Osteoblast (primary cell): ENCODE results near the gene AUTS2. TPM values are rescaled to one million over a fixed set of nuclear protein-coding genes. Genes with fewer than 3 reads are reported as not detected.

ENCODE experiments used
- DNase-seq: peaks from one replicate; pipeline ENCODE4 v3.0.0; 2011; ENCODE audit warnings: low spot score, mixed read lengths; ENCODE audit not compliant: insufficient read length; ENCODE audit errors: missing footprints
- H2AFZ ChIP-seq: 2 replicates; pipeline ENCODE4 v1.6.0; 2011; ENCODE audit warnings: mild to moderate bottlenecking, low read length
- H3K27ac ChIP-seq: 2 replicates; pipeline ENCODE4 v1.5.1; 2011; ENCODE audit warnings: mild to moderate bottlenecking, low read depth, low read length, moderate library complexity
- H3K27me3 ChIP-seq: 2 replicates; pipeline ENCODE4 v1.6.0; 2012; ENCODE audit warnings: mild to moderate bottlenecking, control low read depth, inconsistent platforms, low read length, moderate library complexity; ENCODE audit not compliant: insufficient read depth
- H3K36me3 ChIP-seq: 2 replicates; pipeline ENCODE4 v1.5.1; 2011; ENCODE audit warnings: mild to moderate bottlenecking, low read length, control low read depth, moderate library complexity; ENCODE audit not compliant: insufficient read depth
- H3K4me1 ChIP-seq: 2 replicates; pipeline ENCODE4 v1.5.1; 2011; ENCODE audit warnings: mild to moderate bottlenecking, low read length, control low read depth, moderate library complexity; ENCODE audit not compliant: insufficient read depth
- H3K4me2 ChIP-seq: 2 replicates; pipeline ENCODE4 v1.6.0; 2011; ENCODE audit warnings: mild to moderate bottlenecking, low read length; ENCODE audit not compliant: insufficient read depth
- H3K4me3 ChIP-seq: fragments of 200-600 bp; sonication (generic); 3 replicates; pipeline ENCODE4 v1.5.1; 2012; ENCODE audit warnings: mild to moderate bottlenecking, low read length, inconsistent platforms; ENCODE audit not compliant: insufficient read depth
- H3K79me2 ChIP-seq: 2 replicates; pipeline ENCODE4 v1.6.0; 2012; ENCODE audit warnings: mild to moderate bottlenecking, low read length, control low read depth, inconsistent platforms; ENCODE audit not compliant: insufficient read depth
- H3K9me3 ChIP-seq: 2 replicates; pipeline ENCODE4 v1.5.1; 2011; ENCODE audit warnings: low read depth, low read length, control low read depth
- H4K20me1 ChIP-seq: 2 replicates; pipeline ENCODE4 v1.6.0; 2012; ENCODE audit warnings: mild to moderate bottlenecking, low read length, control low read depth; ENCODE audit not compliant: insufficient read depth
- total RNA-seq: library from RNA; depleted of rRNA; stranded (reverse); fragments of >200 nt; gene quantifications from 2 replicates; pipeline ENCODE4 v1.2.3, GENCODE V29; 2012
- TF ChIP-seq, protein P1 (sequence below): IDR thresholded peaks from 2 replicates; pipeline ENCODE4 v1.5.1; 2011; ENCODE audit warnings: mild to moderate bottlenecking, low read depth, low read length, moderate library complexity; ENCODE audit errors: extremely low read depth

AUTS2 gene
- total RNA-seq, 1 donor, result 15.2 TPM

- Histone ChIP-seq H2AFZ (no peak overlapping the region), H3K4me3 (no peak overlapping the region), H3K36me3 (no peaks in the 10 kb centered on the region), H3K27me3 (no peaks in the 10 kb centered on the region), H3K4me2 (no peak overlapping the region), H3K27ac (no peak overlapping the region), H4K20me1 (no peaks in the 10 kb centered on the region), H3K9me3 (no peaks in the 10 kb centered on the region), H3K79me2 (no peaks in the 10 kb centered on the region), H3K4me1 (peaks cover 18% of the 10 kb centered on the region)
- TF ChIP-seq, protein P1, sequence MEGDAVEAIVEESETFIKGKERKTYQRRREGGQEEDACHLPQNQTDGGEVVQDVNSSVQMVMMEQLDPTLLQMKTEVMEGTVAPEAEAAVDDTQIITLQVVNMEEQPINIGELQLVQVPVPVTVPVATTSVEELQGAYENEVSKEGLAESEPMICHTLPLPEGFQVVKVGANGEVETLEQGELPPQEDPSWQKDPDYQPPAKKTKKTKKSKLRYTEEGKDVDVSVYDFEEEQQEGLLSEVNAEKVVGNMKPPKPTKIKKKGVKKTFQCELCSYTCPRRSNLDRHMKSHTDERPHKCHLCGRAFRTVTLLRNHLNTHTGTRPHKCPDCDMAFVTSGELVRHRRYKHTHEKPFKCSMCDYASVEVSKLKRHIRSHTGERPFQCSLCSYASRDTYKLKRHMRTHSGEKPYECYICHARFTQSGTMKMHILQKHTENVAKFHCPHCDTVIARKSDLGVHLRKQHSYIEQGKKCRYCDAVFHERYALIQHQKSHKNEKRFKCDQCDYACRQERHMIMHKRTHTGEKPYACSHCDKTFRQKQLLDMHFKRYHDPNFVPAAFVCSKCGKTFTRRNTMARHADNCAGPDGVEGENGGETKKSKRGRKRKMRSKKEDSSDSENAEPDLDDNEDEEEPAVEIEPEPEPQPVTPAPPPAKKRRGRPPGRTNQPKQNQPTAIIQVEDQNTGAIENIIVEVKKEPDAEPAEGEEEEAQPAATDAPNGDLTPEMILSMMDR, result no peak
- DNase-seq, result no peak
These were observed 1082.0 kb downstream of the AUTS2 start for GRCh38 chr7:70680306-70680705.

DNA sequence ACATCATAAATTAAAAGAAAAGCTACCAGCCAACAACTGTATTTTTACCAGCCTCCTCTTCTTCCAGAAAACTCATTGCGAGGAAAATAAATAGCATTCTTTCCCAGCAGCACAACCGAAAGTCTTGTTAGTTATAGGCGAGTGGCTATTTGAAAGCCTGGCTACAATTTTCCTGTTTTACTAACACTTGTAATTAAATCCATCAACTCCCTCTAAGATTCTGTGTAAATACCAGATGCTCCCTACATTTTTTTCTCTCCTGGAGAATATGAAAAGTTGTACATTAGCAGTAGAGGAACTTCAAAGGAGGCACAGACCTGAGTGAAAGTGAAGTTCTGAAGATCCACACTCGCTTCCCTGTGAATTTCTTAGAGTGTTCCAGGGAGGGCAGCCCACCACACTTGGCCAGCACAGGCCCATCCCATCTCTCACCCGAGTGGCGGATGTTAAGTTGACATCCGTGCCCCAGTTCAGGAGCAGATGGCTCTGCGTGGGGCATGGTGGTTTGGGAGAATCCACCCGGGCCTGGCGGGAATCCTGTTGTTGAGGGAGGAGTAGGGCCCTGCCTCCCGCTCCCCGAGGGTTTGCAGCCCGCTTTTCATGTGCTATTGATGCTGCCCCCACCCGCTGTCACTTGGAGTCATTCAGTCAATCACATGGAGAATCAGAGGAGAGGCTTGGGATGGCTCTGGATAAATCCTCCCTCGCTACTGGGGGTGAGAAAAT is 1082.6 kb downstream of the AUTS2 start:
- Histone ChIP-seq H3K79me2 (no peaks in the 10 kb centered on the region), H3K4me3 (no peak overlapping the region), H3K36me3 (no peaks in the 10 kb centered on the region), H3K27ac (no peak overlapping the region), H2AFZ (no peak overlapping the region), H3K4me2 (no peak overlapping the region), H4K20me1 (no peaks in the 10 kb centered on the region), H3K4me1 (peaks cover 18% of the 10 kb centered on the region), H3K9me3 (no peaks in the 10 kb centered on the region), H3K27me3 (no peaks in the 10 kb centered on the region)
- TF ChIP-seq, protein P1, result no peak
- DNase-seq, result no peak

GRCh38 chr7:70681469-70682350 is 1083.4 kb downstream of the AUTS2 start:
- H3K27me3 ChIP-seq, result no peaks in the 10 kb centered on the region
- no peaks in the 10 kb centered on the region for H3K9me3 ChIP-seq
- TF ChIP-seq, protein P1, result no peak
- no peaks in the 10 kb centered on the region for H3K36me3 ChIP-seq
- no peak overlapping the region for H3K4me2 ChIP-seq
- H3K27ac ChIP-seq, result no peak overlapping the region
- H2AFZ ChIP-seq, result no peak overlapping the region
- peaks cover 18% of the 10 kb centered on the region for H3K4me1 ChIP-seq
- no peaks in the 10 kb centered on the region for H4K20me1 ChIP-seq
- no peaks in the 10 kb centered on the region for H3K79me2 ChIP-seq
- no peak for DNase-seq
- H3K4me3 ChIP-seq, result no peak overlapping the region

GRCh38 chr7:70684173-70684572 is 1085.9 kb downstream of the AUTS2 start:
- no peak overlapping the region for H3K27ac ChIP-seq
- H3K4me3 ChIP-seq, result no peak overlapping the region
- H3K79me2 ChIP-seq, result no peaks in the 10 kb centered on the region
- H3K36me3 ChIP-seq, result no peaks in the 10 kb centered on the region
- H4K20me1 ChIP-seq, result no peaks in the 10 kb centered on the region
- peaks cover 11% of the 10 kb centered on the region for H3K4me1 ChIP-seq
- H3K27me3 ChIP-seq, result no peaks in the 10 kb centered on the region
- TF ChIP-seq, protein P1, result no peak
- no peaks in the 10 kb centered on the region for H3K9me3 ChIP-seq
- H3K4me2 ChIP-seq, result no peak overlapping the region
- H2AFZ ChIP-seq, result no peak overlapping the region
- DNase-seq, result no peak
